ENCODE measurements around the gene TOMM70. TPM values are rescaled to one million over a fixed set of nuclear protein-coding genes. Genes with fewer than 3 reads are reported as not detected.

Gene TOMM70
- total and polyA plus RNA-seq, 2 of the 13 experiments (the other 11 are each of a cell fraction or from before 2014, with no cell fraction given) = 27.0 to 77.2 TPM

GRCh38 chr3:100366424-100366823 is 34.5 kb downstream of the TOMM70 start (continued):
- TF ChIP-seq E2F5 (CRISPR knock-in tag; conservative IDR thresholded peaks at IDR 0.05) = no peak
- no peak for TF ChIP-seq ZNF850 (CRISPR knock-in tag; conservative IDR thresholded peaks at IDR 0.05)
- no peak for TF ChIP-seq MLXIP (CRISPR knock-in tag; IDR thresholded peaks at IDR 0.05; ENCODE audit: borderline replicate concordance)
- no peak for TF ChIP-seq PHF21A (CRISPR knock-in tag; IDR thresholded peaks at IDR 0.05)
- no peak for TF ChIP-seq DZIP1 (CRISPR knock-in tag; IDR thresholded peaks at IDR 0.05)
- TF ChIP-seq FOSL2 (CRISPR knock-in tag; IDR thresholded peaks at IDR 0.05) = no peak
- TF ChIP-seq HNRNPL (IDR thresholded peaks at IDR 0.05; ENCODE audit: low read depth, low read length) = no peak
- no peak for TF ChIP-seq BCL3 (CRISPR knock-in tag; IDR thresholded peaks at IDR 0.05)
